PC-3 (cell line): ENCODE results near the gene AKAP13.

Source experiments
- EZH2 ChIP-seq: fragments of 300-600 bp; sonication (generic); IDR thresholded peaks from one replicate; pipeline ENCODE4 v1.6.1; 2017; ENCODE audit warnings: antibody characterized with exemption, mild to moderate bottlenecking, low read length; ENCODE audit not compliant: unreplicated experiment
- TF ChIP-seq, protein P1 (sequence below): fragments of 300-600 bp; sonication (generic); conservative IDR thresholded peaks from 2 replicates; pipeline ENCODE4 v1.5.1; 2017; ENCODE audit warnings: antibody characterized with exemption, low read depth, mild to moderate bottlenecking, low read length

DNA sequence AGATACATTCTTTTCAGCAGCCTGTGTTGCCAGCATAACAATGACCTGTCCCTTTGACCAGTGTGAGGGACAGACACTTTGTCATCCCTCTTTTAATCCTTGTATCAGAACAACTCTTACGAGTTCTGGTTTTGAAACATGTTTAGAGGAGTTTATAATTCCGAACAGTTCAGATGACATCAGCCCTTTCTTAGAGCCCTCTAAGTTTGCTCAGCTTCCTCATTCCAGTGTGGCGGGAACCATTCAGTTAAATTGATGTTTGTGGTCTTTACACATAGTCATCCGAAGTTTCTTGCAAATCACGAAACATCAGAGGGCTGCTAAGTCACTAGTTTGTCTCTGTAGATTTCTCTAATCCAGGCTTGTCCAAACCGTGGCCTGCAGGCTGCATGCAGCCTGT, 102.5 kb downstream of the AKAP13 start:
- TF ChIP-seq, protein P1, sequence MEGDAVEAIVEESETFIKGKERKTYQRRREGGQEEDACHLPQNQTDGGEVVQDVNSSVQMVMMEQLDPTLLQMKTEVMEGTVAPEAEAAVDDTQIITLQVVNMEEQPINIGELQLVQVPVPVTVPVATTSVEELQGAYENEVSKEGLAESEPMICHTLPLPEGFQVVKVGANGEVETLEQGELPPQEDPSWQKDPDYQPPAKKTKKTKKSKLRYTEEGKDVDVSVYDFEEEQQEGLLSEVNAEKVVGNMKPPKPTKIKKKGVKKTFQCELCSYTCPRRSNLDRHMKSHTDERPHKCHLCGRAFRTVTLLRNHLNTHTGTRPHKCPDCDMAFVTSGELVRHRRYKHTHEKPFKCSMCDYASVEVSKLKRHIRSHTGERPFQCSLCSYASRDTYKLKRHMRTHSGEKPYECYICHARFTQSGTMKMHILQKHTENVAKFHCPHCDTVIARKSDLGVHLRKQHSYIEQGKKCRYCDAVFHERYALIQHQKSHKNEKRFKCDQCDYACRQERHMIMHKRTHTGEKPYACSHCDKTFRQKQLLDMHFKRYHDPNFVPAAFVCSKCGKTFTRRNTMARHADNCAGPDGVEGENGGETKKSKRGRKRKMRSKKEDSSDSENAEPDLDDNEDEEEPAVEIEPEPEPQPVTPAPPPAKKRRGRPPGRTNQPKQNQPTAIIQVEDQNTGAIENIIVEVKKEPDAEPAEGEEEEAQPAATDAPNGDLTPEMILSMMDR: no peak
- TF ChIP-seq EZH2: no peak
